IPS-15b (cell line): ENCODE measurements around the gene ARHGAP26.

ENCODE experiments used
- H3K27me3 ChIP-seq: one replicate; pipeline ENCODE4 v1.6.1; 2013; ENCODE audit warnings: low read length; ENCODE audit not compliant: control insufficient read depth, insufficient read depth
- H3K36me3 ChIP-seq: one replicate; pipeline ENCODE4 v1.6.1; 2013; ENCODE audit warnings: low read length; ENCODE audit not compliant: control insufficient read depth, insufficient read depth
- H3K4me1 ChIP-seq: one replicate; pipeline ENCODE4 v1.6.1; 2013; ENCODE audit warnings: mild to moderate bottlenecking, low read length; ENCODE audit not compliant: control insufficient read depth, insufficient read depth
- H3K4me3 ChIP-seq: one replicate; pipeline ENCODE4 v1.5.1; 2013; ENCODE audit warnings: low read depth, low read length
- H3K9ac ChIP-seq: one replicate; pipeline ENCODE4 v1.6.1; 2013; ENCODE audit warnings: low read depth, mild to moderate bottlenecking, low read length
- H3K9me3 ChIP-seq: one replicate; pipeline ENCODE4 v1.6.1; 2013; ENCODE audit warnings: mild to moderate bottlenecking, low read length; ENCODE audit not compliant: control insufficient read depth, insufficient read depth

ARHGAP26 gene

GRCh38 chr5:143155455-143155854, 385.3 kb downstream of the ARHGAP26 start:
- H3K4me3 ChIP-seq = no peak overlapping the region

DNA sequence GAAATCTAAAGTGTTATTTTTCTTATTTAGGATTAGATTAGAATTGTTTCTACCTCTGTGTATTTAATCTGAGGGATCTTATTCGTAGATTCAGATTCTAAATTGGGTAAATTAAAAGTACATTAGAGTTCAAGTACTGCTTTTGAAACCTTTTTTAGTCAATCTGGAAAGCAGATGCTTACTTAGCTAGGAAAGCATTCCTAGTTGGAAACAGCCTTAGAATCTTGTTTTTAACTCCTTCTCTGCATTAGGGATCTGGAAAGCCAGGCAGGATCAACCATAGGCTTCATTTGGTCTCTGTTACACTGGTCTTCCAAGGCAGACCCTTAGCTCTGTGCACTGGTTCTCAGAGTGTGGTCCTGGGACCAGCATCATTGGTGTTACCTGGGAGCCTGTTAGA, 385.9 kb downstream of the ARHGAP26 start:
- Histone ChIP-seq H3K27me3 (no peaks in the 10 kb centered on the region), H3K4me1 (peaks cover 4% of the 10 kb centered on the region), H3K9me3 (no peaks in the 10 kb centered on the region), H3K9ac (no peak overlapping the region), H3K4me3 (no peak overlapping the region), H3K36me3 (no peaks in the 10 kb centered on the region)

More at GRCh38 chr5:143155455-143155854, 385.3 kb downstream of the ARHGAP26 start:
- peaks cover 4% of the 10 kb centered on the region for H3K4me1 ChIP-seq
- no peak overlapping the region for H3K9ac ChIP-seq
- H3K27me3 ChIP-seq = no peaks in the 10 kb centered on the region
- no peaks in the 10 kb centered on the region for H3K36me3 ChIP-seq
- no peaks in the 10 kb centered on the region for H3K9me3 ChIP-seq

DNA sequence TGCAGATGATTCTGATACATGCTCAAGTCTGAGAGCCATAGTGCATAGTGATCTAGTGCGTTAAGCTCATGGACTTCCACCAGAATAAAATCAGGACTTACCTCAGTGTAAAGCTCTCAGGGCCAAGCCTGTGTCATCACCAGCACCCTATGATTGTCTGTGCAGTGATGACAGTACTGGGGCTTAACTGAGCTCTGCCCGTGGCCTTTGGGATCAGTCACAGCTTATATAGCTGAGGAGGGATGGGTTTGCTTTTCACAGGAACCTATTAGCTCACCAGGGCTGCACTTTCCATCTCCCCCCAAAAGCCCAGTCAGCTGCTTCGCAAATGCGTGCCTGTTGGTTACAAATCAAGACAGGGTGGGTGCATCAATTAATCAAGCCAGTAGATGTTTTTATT, 386.4 kb downstream of the ARHGAP26 start:
- H3K4me3 ChIP-seq = no peak overlapping the region
- no peaks in the 10 kb centered on the region for H3K9me3 ChIP-seq
- H3K4me1 ChIP-seq = peaks cover 4% of the 10 kb centered on the region
- no peaks in the 10 kb centered on the region for H3K36me3 ChIP-seq
- no peak overlapping the region for H3K9ac ChIP-seq
- no peaks in the 10 kb centered on the region for H3K27me3 ChIP-seq

GRCh38 chr5:143159031-143159430, 388.9 kb downstream of the ARHGAP26 start:
- Histone ChIP-seq H3K36me3 (no peaks in the 10 kb centered on the region), H3K9ac (no peak overlapping the region), H3K4me1 (peaks cover 4% of the 10 kb centered on the region), H3K27me3 (no peaks in the 10 kb centered on the region), H3K4me3 (no peak overlapping the region), H3K9me3 (no peaks in the 10 kb centered on the region)

DNA sequence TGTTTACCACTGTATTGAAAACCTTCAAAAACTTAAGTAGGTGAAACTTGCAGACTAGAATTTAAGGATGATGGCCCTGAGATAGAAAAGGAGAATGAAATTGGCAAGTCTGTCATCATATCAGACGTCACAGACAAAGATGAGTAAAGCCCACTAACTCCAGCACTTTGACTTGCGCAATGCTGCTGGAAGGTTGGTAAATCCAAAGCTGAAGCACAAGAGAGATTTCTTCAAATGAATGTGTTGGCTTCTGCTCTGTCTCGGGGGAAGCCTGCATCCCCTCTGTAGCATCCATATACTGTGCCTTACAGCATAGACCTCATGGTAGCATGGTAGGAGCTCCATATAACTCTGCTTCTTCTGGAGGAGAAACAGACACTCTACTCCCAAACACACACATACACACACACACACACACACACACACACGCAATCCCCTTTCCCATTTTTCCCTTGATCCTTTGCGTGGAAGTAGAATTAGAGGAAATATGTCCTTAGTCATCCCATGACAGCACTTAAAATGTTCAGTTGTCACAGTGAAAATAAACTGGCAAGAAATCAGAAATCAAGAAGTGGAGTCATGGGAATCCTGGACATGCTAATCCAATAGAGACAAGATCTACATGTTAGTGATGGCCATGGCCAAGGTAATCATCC, 391.8 kb downstream of the ARHGAP26 start:
- no peaks in the 10 kb centered on the region for H3K4me1 ChIP-seq
- no peak overlapping the region for H3K9ac ChIP-seq
- H3K9me3 ChIP-seq = no peaks in the 10 kb centered on the region
- no peak overlapping the region for H3K4me3 ChIP-seq
- no peaks in the 10 kb centered on the region for H3K27me3 ChIP-seq
- no peaks in the 10 kb centered on the region for H3K36me3 ChIP-seq

GRCh38 chr5:143162810-143163209, 392.6 kb downstream of the ARHGAP26 start:
- Histone ChIP-seq H3K4me3 (no peak overlapping the region), H3K9me3 (no peaks in the 10 kb centered on the region), H3K4me1 (no peaks in the 10 kb centered on the region), H3K9ac (no peak overlapping the region), H3K27me3 (no peaks in the 10 kb centered on the region), H3K36me3 (no peaks in the 10 kb centered on the region)

DNA sequence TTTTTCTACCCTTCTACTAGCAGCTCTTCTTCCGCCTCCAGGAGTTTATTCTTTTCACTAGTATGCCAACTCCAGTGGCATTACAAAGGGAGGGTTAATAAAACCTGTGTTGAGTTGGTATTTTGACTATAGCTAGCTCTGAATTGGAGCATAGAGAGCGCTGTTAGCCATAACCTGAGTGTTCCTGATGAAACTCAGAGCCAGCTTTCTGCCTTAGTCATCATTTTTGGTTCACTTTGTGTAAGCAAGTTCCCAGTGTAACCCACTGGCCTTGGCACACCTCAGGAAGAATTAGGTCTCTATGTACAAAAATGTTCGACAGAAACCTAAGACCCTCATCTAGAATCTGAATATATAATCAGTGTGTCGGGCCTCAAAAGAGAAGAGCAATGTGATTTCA, 394.4 kb downstream of the ARHGAP26 start:
- H3K9me3 ChIP-seq = no peaks in the 10 kb centered on the region
- no peak overlapping the region for H3K9ac ChIP-seq
- H3K27me3 ChIP-seq = no peaks in the 10 kb centered on the region
- no peaks in the 10 kb centered on the region for H3K4me1 ChIP-seq
- H3K36me3 ChIP-seq = no peaks in the 10 kb centered on the region
- no peak overlapping the region for H3K4me3 ChIP-seq

- Histone ChIP-seq H3K9ac (no peak overlapping the region), H3K4me1 (no peaks in the 10 kb centered on the region), H3K9me3 (no peaks in the 10 kb centered on the region), H3K27me3 (no peaks in the 10 kb centered on the region), H3K36me3 (no peaks in the 10 kb centered on the region), H3K4me3 (no peak overlapping the region)
Observed at GRCh38 chr5:143165049-143165880, 395.1 kb downstream of the ARHGAP26 start.

DNA sequence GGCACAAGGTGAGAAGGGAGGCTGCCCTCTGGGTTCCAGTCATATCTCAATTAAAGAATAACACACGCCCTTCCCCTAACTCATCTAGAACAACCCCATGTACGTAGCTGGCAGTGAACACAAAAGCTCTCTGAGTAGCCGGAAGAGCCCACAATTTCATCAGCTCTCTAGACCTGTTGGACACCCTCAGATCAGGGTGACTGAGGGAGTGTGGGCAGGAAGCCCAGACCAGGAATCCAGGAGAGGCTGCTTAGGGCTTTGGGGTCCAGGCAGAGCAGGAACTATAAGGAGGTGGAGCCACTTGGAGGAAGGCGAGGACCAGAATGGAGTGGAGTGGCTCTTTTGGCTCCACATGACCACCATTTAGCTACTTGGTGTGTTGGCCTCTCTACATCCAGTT, 395.9 kb downstream of the ARHGAP26 start:
- no peaks in the 10 kb centered on the region for H3K4me1 ChIP-seq
- H3K9ac ChIP-seq = no peak overlapping the region
- no peaks in the 10 kb centered on the region for H3K27me3 ChIP-seq
- no peak overlapping the region for H3K4me3 ChIP-seq
- H3K36me3 ChIP-seq = no peaks in the 10 kb centered on the region
- H3K9me3 ChIP-seq = no peaks in the 10 kb centered on the region

DNA sequence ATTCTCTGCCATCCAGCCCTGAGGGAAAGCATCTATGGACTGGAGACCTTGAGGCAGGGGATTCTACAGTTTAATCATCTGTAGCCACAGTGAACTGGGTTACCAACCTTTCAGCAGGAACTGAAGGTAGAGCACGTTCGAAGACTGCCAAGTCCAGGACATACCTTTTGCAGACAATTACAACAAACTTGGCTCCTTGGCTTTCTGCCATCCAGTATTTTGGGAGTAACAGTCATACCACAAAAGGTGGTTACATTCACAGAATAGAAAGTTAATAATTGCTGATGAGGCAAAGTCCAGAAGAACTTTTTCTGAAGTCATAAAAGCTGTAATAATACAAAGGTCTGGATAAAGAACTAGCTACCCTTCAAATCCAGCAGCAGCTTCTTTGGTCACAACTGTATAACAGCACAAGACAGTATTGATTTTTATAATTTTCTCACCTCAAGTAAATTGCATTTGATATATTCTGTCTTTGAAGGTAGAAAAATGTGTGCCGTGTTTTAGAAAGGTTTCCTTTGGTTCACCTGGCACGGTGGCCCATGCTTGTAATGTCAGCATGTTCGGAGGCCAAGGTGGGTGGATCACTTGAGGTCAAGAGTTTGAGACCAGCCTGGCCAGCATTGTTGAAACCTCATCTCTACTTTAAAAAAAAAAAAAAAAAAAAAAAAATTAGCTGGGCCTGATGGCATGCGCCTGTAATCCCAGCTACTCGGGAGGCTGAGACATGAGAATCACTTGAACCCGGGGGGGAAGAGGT, 396.7 kb downstream of the ARHGAP26 start:
- no peak overlapping the region for H3K4me3 ChIP-seq
- no peaks in the 10 kb centered on the region for H3K4me1 ChIP-seq
- H3K36me3 ChIP-seq = no peaks in the 10 kb centered on the region
- H3K9me3 ChIP-seq = no peaks in the 10 kb centered on the region
- no peaks in the 10 kb centered on the region for H3K27me3 ChIP-seq
- no peak overlapping the region for H3K9ac ChIP-seq

GRCh38 chr5:143168171-143168741, 398.1 kb downstream of the ARHGAP26 start:
- Histone ChIP-seq H3K36me3 (no peaks in the 10 kb centered on the region), H3K4me3 (no peak overlapping the region), H3K9ac (no peak overlapping the region)

More at GRCh38 chr5:143168171-143168741, 398.1 kb downstream of the ARHGAP26 start:
- Histone ChIP-seq H3K4me1 (peaks cover 2% of the 10 kb centered on the region), H3K27me3 (no peaks in the 10 kb centered on the region), H3K9me3 (no peaks in the 10 kb centered on the region)
